OCI-LY3 (cell line): Measurements from ENCODE around the gene PDE4C.

Experiments
- H2AFZ ChIP-seq: fragments of 200-600, 300-600 bp; shearing (Covaris generic); 2 replicates; pipeline ENCODE4 v1.6.0; 2014; ENCODE audit warnings: antibody characterized with exemption, low read depth, low read length
- H3K27ac ChIP-seq: fragments of 200-600, 300-600 bp; sonication (generic); 2 replicates; pipeline ENCODE4 v1.5.1; 2014; ENCODE audit warnings: mild to moderate bottlenecking, low read length, moderate library complexity, mixed read lengths
- H3K27me3 ChIP-seq: fragments of 200-600, 300-600 bp; sonication (generic); 2 replicates; pipeline ENCODE4 v1.6.1; 2014; ENCODE audit warnings: low read depth, low read length, mixed read lengths
- H3K36me3 ChIP-seq: fragments of 200-600, 300-600 bp; sonication (generic); replicated peaks from 2 replicates; pipeline ENCODE3; 2014; ENCODE audit warnings: low read depth, low read length, mixed read lengths
- H3K4me1 ChIP-seq: fragments of 300-600, 200-600 bp; sonication (generic); 2 replicates; pipeline ENCODE4 v1.6.1; 2014; ENCODE audit warnings: low read length, mixed read lengths
- H3K4me2 ChIP-seq: fragments of 200-600, 300-600 bp; sonication (generic); 2 replicates; pipeline ENCODE4 v1.6.1; 2014; ENCODE audit warnings: low read length, mixed read lengths
- H3K4me3 ChIP-seq: fragments of 300-600, 200-600 bp; sonication (generic); 2 replicates; pipeline ENCODE4 v1.5.1; 2014; ENCODE audit warnings: antibody characterized with exemption, mild to moderate bottlenecking, low read length, moderate library complexity
- H3K79me2 ChIP-seq: fragments of 300-600, 200-600 bp; shearing (Covaris generic); 2 replicates; pipeline ENCODE4 v1.6.1; 2014; ENCODE audit warnings: mild to moderate bottlenecking, low read length, mixed read lengths
- H3K9ac ChIP-seq: fragments of 300-600, 200-600 bp; shearing (Covaris generic); 2 replicates; pipeline ENCODE4 v1.6.0; 2014; ENCODE audit warnings: mild to moderate bottlenecking, low read length, moderate library complexity
- H3K9me3 ChIP-seq: fragments of 200-600, 300-600 bp; shearing (Covaris generic); 2 replicates; pipeline ENCODE4 v1.6.1; 2014; ENCODE audit warnings: low read length, mixed read lengths; ENCODE audit not compliant: insufficient read depth
- H4K20me1 ChIP-seq: fragments of 200-600, 300-600 bp; sonication (generic); 2 replicates; pipeline ENCODE4 v1.6.1; 2016; ENCODE audit warnings: low read length, mixed read lengths; ENCODE audit not compliant: insufficient read depth
- CTCF ChIP-seq: fragments of 200-600, 300-600 bp; sonication (generic); IDR thresholded peaks from 2 replicates; pipeline ENCODE4 v1.5.1; 2014; ENCODE audit warnings: antibody characterized with exemption, low read length, low read depth
- EZH2phosphoT487 ChIP-seq: fragments of 200-600 bp; shearing (Covaris generic); IDR thresholded peaks from 2 replicates; pipeline ENCODE4 v1.6.1; 2018; ENCODE audit warnings: antibody characterized with exemption, mixed run types, low read depth

The PDE4C gene

DNA sequence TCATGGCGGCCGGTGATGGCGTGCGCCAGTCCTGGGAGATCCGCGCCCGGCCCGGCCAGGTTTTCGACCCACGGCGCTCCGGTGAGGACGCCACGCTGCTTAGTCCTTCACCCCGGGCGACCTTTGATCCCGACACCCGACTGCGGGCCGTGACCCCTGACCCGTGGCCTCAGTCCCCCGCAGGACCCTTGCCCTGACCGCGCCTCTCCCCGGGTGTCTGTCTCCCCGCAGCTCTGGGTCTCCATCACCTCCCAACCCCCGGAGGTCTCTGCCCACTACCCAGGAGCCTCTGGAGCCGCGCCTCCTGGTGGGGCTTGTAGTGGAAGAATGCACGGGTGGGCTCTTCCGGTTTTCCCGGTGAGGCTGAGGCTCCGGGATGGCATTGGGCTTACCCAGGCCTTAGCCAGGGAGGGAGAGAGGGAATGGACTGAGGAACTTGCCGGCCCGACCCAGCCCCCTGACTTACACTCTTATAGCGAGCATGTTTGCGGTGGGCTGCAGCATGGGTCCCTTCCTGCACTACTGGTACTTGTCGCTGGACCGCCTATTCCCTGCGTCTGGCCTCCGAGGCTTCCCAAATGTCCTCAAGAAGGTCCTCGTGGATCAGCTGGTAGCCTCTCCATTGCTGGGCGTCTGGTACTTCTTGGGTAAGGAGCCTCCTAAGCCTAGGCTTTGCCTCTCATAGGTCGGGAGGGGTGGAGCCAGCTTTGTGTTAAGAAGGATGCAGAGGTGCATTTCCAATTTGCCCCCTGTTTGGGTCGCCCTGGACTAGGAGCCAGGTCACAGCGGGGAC lies 32.7 kb downstream of the PDE4C start:
- peak overlapping the region; percentile 90 for H3K4me2 ChIP-seq
- peak overlapping the region; percentile 7; the same call in 1 of the 2 replicates for H3K27ac ChIP-seq
- no peaks in the 10 kb centered on the region for H3K9me3 ChIP-seq
- peak overlapping the region; percentile 69 for H3K9ac ChIP-seq
- peaks cover 3% of the 10 kb centered on the region for H3K36me3 ChIP-seq
- H2AFZ ChIP-seq: 0 out of 2 replicates have a peak overlapping the region, but pooled peaks have one; percentile 13
- H3K4me1 ChIP-seq: peaks cover 20% of the 10 kb centered on the region
- H3K27me3 ChIP-seq: no peaks in the 10 kb centered on the region
- H4K20me1 ChIP-seq: no peaks in the 10 kb centered on the region; the same call in 1 of the 2 replicates
- peaks cover 12% of the 10 kb centered on the region for H3K79me2 ChIP-seq
- peak overlapping the region; percentile 87 for H3K4me3 ChIP-seq
- TF ChIP-seq EZH2phosphoT487: no peak
- TF ChIP-seq CTCF: no peak

- Histone ChIP-seq H3K36me3 (peaks cover 3% of the 10 kb centered on the region), H3K27ac (peak within 1 kb of the TSS; percentile 87), H4K20me1 (no peaks in the 10 kb centered on the region; the same call in 1 of the 2 replicates), H3K9ac (peak within 1 kb of the TSS; percentile 77), H2AFZ (0 out of 2 replicates have a peak within 1 kb of the TSS, but pooled peaks have one; percentile 13), H3K79me2 (peaks cover 12% of the 10 kb centered on the region), H3K4me1 (peaks cover 20% of the 10 kb centered on the region), H3K4me2 (peak within 1 kb of the TSS; percentile 90), H3K27me3 (no peaks in the 10 kb centered on the region), H3K9me3 (no peaks in the 10 kb centered on the region), H3K4me3 (peak within 1 kb of the TSS; percentile 87)
- TF ChIP-seq CTCF (no peak), EZH2phosphoT487 (no peak)
These were observed 33.4 kb downstream of the PDE4C start, which contains the start of gene MPV17L2 for GRCh38 chr19:18192673-18193387. MPV17L2 (plus strand) TSS chr19:18193218; CDS start chr19:18193282, 64 bp downstream.

DNA sequence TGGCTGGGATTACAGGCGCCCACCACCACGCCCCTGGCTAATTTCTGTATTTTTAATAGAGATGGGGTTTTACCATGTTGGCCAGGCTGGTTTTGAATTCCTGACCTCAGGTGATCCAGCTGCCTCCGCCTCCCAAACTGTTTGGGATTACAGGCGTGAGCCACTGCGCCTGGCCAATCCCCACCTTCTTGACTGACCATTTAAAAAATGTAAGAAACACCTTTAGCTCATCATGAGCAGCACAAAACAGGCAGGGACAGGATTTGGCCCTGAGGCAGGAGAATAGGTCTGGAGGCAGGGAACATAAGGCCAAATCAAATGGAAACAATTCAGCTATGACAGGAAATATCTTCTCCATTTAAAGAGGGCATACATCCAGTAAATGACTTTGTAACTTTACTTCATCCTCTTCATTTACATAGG lies 34.6 kb downstream of the PDE4C start:
- H2AFZ ChIP-seq: peak overlapping the region; percentile 29; the same call in 1 of the 2 replicates

More for the DNA sequence above, 34.6 kb downstream of the PDE4C start:
- TF ChIP-seq EZH2phosphoT487: no peak
- no peak for TF ChIP-seq CTCF
- Histone ChIP-seq H3K4me2 (peak overlapping the region; percentile 82), H3K36me3 (no peaks in the 10 kb centered on the region), H3K4me1 (peaks cover 20% of the 10 kb centered on the region), H3K9ac (peak overlapping the region; percentile 21; the same call in 1 of the 2 replicates), H3K27ac (peak overlapping the region; percentile 87), H3K79me2 (peaks cover 12% of the 10 kb centered on the region), H4K20me1 (no peaks in the 10 kb centered on the region; the same call in 1 of the 2 replicates), H3K9me3 (no peaks in the 10 kb centered on the region), H3K4me3 (peak overlapping the region; percentile 78), H3K27me3 (no peaks in the 10 kb centered on the region)
